ENCODE data around the gene DIS3L2.

Gene DIS3L2

GRCh38 chr2:232203936-232204335 is 242.4 kb downstream of the DIS3L2 start:
- DNase-seq = no peak

- DNase-seq = no peak
Measured at GRCh38 chr2:232204457-232204931, 243.0 kb downstream of the DIS3L2 start.

GRCh38 chr2:232207174-232207573 is 245.7 kb downstream of the DIS3L2 start:
- DNase-seq = no peak

DNA sequence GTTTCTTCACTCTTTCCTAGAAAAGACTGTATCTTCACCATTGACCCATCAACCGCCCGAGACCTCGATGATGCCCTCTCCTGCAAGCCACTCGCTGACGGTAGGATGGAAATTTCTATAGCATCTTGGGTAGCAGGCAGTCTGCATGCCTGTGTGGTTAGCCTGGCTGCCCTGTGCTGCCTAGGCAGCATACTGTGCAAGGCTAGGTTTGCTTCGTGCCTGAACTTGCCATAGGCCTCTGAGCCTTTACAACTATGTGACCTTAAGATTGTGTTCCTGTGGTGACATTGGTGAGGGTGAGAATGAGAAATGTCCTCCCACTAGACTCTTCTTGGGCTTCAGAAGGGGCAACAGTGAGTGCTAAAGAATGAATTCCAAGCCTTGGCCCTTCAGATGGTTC is 248.8 kb downstream of the DIS3L2 start:
- no peak for DNase-seq

DNA sequence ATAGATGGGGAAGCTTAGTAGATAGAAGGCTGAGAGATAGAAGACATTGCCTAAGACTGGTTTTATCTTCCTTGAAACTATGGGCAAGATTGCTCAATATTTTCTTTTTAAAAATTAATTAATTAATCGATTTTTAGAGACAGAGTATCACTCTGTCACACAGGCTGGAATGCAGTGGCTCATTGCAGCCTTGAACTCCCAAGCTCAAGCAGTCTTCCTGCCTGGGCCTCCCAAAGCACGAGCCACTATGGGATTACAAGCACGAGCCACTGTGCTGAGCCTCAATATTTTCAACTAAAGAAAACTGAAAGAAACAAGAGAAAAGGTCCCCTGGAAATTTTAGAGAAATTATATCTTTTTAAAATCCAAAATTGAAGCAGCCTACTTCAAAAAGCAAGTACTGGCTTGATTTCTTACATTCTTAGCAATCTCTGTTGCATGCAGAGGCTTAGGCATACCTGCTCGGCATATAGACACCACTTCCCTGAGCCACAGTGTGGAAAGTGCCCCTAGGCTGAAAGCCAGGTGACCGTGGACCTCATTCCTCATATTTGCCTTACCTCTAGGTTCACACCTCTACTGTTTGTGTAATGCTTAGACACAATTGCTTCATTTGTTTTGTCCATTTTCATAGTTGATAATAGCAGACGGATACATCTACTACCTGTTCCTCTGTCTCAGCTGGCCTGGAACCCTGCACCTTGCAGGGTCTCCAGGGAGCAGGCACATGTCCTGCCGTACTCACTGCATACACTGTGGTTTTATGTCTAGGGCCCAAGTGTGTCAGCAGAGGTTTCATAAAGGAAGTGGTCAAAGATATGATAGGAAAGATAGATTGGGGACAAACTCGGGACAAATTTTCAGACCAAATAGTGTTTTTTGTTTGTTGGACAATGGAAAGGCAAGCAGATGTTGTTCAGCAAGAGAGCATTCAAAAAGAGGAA is 250.5 kb downstream of the DIS3L2 start:
- DNase-seq = no peak

GRCh38 chr2:232213176-232213575 is 251.7 kb downstream of the DIS3L2 start:
- DNase-seq = no peak

GRCh38 chr2:232214053-232214452 is 252.5 kb downstream of the DIS3L2 start:
- no peak for DNase-seq

DNA sequence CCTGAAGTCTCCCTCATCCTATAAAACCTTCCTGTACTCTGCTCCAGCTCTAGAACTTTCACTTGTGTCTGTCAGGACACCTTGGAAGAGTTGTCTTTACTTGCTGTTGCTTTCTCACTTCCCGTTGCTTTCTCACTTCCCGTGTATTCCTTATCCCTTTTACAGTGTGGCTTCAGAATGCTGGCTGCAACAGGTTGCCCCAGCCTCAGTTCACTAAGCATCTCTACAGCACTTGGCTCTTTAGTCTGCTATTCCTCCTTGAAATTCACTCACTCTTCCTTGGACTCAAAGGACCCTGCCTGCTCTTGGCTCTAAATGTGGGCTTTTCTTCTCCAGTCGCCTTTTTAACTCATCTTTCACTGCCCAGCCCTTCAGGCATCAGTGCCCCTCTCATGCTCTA is 254.5 kb downstream of the DIS3L2 start:
- DNase-seq = no peak

DNA sequence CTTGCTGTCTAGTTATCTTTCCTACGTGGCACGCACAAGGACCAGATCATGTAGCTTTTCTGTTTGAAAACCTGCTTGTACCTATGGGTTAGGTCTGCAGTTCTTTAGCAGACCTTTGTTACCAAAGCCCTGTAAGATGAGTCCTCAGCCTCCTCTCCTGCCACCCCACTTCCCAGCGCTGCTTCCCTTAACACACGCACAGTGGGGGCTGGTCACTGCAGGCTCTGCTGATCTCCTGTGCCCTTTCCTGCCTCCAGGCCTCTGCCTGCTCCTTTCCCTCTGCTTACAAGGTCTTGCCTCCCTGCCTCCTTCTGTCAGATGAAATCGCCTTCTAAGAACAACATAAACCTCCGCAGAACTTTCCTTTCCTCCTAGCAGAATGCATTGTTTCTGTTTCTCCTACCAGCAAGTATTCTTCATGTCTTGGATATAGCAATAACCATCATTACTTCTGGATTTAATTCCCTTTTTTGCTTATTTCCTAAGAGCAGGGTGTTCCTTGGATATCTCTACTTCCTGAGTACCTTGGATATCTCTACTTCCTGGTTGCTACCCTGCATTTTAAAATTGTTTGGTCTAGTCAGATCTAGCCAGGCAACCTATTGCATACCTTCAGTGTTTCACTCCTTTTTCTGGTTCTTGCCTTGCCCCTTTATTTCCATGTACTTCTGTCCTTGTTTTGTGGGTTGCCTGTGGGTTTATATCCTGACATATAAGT is 257.4 kb downstream of the DIS3L2 start:
- DNase-seq = no peak

- DNase-seq = no peak
Measured at GRCh38 chr2:232219496-232219870, 258.0 kb downstream of the DIS3L2 start.

GRCh38 chr2:232219932-232220331 is 258.4 kb downstream of the DIS3L2 start:
- no peak for DNase-seq

GRCh38 chr2:232225429-232225828 is 263.9 kb downstream of the DIS3L2 start:
- no peak for DNase-seq

GRCh38 chr2:232225895-232226294 is 264.4 kb downstream of the DIS3L2 start:
- no peak for DNase-seq

DNA sequence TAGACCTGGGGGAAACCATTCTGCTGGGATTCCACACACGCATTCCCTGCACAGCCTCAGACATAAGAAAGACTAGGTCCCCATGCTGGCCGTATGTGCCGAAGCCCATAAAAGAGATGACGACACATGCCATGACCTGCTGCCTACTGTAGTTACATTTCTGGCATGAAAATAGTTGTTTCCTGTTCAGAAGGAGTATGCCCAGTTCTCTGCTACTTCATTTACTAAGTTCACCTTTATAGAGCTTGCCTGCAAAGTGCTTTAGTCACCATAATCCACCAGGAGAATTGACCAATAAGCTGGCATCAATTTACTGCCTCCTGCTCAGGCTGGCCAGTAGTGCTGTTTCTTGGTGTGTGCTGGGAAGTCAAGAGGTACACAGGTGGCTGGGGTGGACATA is 266.8 kb downstream of the DIS3L2 start:
- no peak for DNase-seq

- no peak for DNase-seq
Measured at GRCh38 chr2:232228971-232229894, 267.7 kb downstream of the DIS3L2 start.

GRCh38 chr2:232229911-232230310 is 268.4 kb downstream of the DIS3L2 start:
- no peak for DNase-seq

GRCh38 chr2:232230560-232230959 is 269.0 kb downstream of the DIS3L2 start:
- DNase-seq = no peak

DNA sequence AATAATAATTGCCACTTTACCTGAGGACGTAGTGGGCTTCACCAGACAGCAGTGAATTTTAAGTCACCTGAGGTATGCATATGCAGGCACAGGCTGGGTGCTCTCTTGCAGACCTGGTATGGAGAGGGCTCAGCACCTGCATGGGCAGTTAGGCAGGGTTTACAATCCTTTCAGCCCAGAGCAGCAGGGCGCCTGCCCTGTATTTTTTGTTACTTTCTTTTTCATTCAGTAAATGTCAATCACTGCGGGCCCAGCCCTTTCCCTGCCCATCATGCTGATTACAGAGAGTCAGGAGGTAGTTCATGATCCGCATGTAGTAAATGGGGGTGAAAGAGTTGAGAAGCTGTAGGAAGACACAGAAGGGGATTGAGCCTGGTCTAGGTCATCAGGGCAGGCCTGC is 270.0 kb downstream of the DIS3L2 start:
- no peak for DNase-seq

- no peak for DNase-seq
Measured at GRCh38 chr2:232232915-232233314, 271.4 kb downstream of the DIS3L2 start.

- DNase-seq = no peak
Measured at GRCh38 chr2:232234922-232235615, 273.6 kb downstream of the DIS3L2 start.

DNA sequence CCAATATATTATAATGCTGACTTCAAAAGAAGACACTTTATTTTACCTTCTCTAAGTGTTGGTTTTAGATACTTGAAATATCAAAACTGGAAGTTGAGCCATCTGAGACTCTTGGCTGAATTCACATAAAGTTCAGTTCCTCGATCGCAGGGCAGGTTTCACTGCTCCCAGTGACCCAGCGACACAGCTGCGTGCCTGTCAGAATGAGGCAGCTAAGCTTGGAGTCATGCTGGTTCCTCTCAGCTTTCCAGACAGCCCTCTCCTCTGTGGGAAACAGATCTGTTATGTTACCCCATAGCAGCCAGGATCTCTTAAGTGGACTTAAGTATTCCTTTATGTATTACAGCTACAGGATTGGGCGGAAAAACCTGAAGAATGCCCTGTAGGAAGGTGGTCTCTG is 274.2 kb downstream of the DIS3L2 start:
- no peak for DNase-seq

GRCh38 chr2:232236200-232236599 is 274.7 kb downstream of the DIS3L2 start:
- DNase-seq = no peak
